Nephron (organoid): ENCODE results near the gene POFUT2.

Source experiments
- H3K27ac Mint-ChIP-seq, 3 experiments: 2 replicates each; pipeline ENCODE4 v1.8.0; 2020; ENCODE audit warnings: mixed read lengths in 3 of 3, mild to moderate bottlenecking in 2 of 3, moderate library complexity in 1 of 3
- H3K27me3 Mint-ChIP-seq: 2 replicates; pipeline ENCODE4 v1.8.0; 2021; ENCODE audit warnings: low read depth, mild to moderate bottlenecking, moderate library complexity, mixed read lengths
- H3K36me3 Mint-ChIP-seq: 2 replicates; pipeline ENCODE4 v1.8.0; 2020; ENCODE audit warnings: low read depth, mixed read lengths
- H3K4me1 Mint-ChIP-seq: 2 replicates; pipeline ENCODE4 v1.8.0; 2020; ENCODE audit warnings: mixed read lengths
- H3K4me3 Mint-ChIP-seq, 3 experiments: 2 replicates each; pipeline ENCODE4 v1.8.0; 2020; ENCODE audit warnings: mild to moderate bottlenecking in 3 of 3, mixed read lengths in 3 of 3, moderate library complexity in 2 of 3
- H3K9me3 Mint-ChIP-seq: 2 replicates; pipeline ENCODE4 v1.8.0; 2020; ENCODE audit warnings: mixed read lengths
- TF ChIP-seq, protein P1 (sequence below), 3 experiments: fragments of 200-600 bp; sonication (generic); IDR thresholded peaks; one replicate each; pipeline ENCODE4 v1.5.0; 2021; ENCODE audit warnings: antibody characterized with exemption in 3 of 3; ENCODE audit not compliant: unreplicated experiment in 3 of 3

Gene POFUT2

DNA sequence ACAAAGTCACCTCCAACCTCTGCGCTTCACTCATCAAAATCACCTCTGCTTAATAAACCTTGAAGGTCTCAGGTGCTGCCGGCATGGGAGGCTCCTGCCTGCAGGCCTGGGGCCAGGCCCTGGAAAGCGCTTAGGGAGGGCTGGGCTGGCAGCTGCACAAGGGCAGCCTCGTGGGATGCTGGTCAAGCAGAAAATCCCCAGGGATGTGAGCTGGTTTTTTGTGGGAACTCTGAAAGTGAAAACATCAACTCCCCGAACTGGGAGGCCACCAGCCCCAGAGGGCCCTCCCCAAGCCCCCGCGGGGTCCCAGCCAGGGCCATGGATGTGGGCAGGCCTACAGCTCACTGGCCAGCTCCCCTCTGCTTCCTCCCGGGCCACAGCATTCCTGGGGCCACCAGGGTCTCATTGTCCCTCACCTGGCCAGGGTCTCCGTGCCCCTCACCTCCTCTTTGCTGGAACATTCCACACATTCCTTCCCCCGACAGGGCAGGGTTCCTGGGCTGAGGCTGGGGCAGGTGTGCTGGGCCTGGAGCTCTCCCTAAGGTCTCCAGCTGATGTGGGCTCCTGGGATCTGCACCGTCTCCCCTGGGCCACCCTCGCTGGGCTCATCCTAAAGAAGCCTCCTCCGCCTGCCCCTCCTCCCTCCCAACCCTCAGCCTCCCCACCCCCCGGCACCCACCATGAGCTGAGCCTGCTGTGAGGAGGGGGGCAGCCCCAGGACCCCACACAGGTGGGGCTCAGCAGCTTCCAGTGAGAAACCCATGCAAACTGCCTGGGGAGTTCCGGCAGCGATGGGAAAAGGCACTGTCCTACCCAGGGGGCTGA is 36.0 kb upstream of the POFUT2 start:
- H3K36me3 Mint-ChIP-seq, result no peaks in the 10 kb centered on the region
- peaks cover 4% of the 10 kb centered on the region for H3K27me3 Mint-ChIP-seq
- TF ChIP-seq, protein P1, sequence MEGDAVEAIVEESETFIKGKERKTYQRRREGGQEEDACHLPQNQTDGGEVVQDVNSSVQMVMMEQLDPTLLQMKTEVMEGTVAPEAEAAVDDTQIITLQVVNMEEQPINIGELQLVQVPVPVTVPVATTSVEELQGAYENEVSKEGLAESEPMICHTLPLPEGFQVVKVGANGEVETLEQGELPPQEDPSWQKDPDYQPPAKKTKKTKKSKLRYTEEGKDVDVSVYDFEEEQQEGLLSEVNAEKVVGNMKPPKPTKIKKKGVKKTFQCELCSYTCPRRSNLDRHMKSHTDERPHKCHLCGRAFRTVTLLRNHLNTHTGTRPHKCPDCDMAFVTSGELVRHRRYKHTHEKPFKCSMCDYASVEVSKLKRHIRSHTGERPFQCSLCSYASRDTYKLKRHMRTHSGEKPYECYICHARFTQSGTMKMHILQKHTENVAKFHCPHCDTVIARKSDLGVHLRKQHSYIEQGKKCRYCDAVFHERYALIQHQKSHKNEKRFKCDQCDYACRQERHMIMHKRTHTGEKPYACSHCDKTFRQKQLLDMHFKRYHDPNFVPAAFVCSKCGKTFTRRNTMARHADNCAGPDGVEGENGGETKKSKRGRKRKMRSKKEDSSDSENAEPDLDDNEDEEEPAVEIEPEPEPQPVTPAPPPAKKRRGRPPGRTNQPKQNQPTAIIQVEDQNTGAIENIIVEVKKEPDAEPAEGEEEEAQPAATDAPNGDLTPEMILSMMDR (IDR thresholded peaks at IDR 0.05; ENCODE audit: unreplicated experiment in 3 of 3), result no peak
- H3K27ac Mint-ChIP-seq, result peak overlapping the region in 2 of 3 experiments; percentile 57 to 65
- peaks cover 23% of the 10 kb centered on the region for H3K4me1 Mint-ChIP-seq
- H3K4me3 Mint-ChIP-seq, result no peak overlapping the region
- H3K9me3 Mint-ChIP-seq, result no peaks in the 10 kb centered on the region

DNA sequence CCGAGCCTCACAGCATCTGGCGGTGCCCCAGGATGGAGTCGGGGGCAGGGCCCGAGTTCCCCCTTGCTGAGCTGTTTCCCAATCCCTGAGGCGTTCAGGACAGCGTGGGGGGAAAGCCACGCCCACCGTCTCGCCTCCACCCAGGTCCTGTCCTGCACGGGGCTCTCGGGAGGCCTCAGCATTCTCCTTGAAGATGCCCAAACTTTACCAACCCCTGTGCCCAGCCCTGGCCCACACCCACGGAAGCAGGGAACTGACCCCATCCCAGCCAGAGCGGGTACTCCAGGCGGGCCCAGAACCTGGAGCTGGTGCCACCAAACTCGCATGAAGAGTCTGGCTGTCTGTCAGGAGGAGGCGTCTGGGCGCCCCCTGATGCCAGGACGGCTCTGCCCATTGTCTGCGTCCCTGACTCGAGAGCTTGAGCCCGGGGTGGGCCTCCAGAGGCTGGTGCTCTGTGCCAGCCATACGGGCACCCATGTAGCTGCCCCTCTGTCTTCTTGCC is 35.3 kb upstream of the POFUT2 start:
- Mint-ChIP-seq H3K27me3 (peaks cover 4% of the 10 kb centered on the region), H3K4me3 (no peak overlapping the region), H3K9me3 (no peaks in the 10 kb centered on the region), H3K4me1 (peaks cover 23% of the 10 kb centered on the region), H3K36me3 (no peaks in the 10 kb centered on the region), H3K27ac (peak overlapping the region in 2 of 3 experiments; percentile 56 to 65)
- TF ChIP-seq, protein P1 (IDR thresholded peaks at IDR 0.05; ENCODE audit: unreplicated experiment in 3 of 3), result no peak

DNA sequence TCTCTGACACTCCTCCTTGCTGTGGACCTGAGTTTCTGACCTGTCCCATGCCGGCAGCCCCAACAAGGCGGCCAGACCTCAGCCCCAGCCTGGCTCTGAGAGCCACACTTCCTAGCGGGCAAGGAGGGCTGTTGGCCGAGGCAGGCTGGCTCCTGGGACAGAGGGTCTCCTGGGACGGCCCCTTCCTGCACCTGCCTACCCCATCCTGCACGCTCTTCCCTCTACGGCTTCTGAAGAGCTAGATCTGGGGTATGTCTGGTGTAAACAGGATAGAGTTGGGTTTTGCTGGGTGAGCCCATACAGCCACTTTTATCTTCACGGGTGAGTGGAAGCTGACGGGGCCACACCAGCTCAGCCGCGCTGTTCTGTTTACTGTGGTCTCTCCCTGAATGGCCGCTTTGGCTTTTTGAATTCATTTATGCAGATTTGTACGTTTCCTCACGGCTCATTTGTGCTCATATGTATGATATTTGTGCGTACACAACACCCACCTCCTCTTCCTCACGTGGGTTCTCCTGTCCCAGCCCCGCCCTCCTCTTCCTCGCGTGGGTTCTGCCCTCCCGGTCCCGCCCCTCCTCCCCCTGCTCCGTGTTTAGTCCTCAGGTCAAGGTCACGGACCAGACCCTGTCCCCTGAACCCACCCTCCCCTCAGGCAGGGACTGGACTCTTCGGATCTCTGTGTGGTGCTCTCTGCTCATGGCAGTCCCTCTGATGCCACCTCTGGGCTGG is 34.7 kb upstream of the POFUT2 start:
- peaks cover 23% of the 10 kb centered on the region for H3K4me1 Mint-ChIP-seq
- H3K27ac Mint-ChIP-seq, result peak overlapping the region; percentile 56 to 77 (median 60)
- TF ChIP-seq, protein P1 (IDR thresholded peaks at IDR 0.05; ENCODE audit: unreplicated experiment in 3 of 3), result no peak
- H3K27me3 Mint-ChIP-seq, result peaks cover 4% of the 10 kb centered on the region
- no peak overlapping the region for H3K4me3 Mint-ChIP-seq
- H3K9me3 Mint-ChIP-seq, result no peaks in the 10 kb centered on the region
- no peaks in the 10 kb centered on the region for H3K36me3 Mint-ChIP-seq

DNA sequence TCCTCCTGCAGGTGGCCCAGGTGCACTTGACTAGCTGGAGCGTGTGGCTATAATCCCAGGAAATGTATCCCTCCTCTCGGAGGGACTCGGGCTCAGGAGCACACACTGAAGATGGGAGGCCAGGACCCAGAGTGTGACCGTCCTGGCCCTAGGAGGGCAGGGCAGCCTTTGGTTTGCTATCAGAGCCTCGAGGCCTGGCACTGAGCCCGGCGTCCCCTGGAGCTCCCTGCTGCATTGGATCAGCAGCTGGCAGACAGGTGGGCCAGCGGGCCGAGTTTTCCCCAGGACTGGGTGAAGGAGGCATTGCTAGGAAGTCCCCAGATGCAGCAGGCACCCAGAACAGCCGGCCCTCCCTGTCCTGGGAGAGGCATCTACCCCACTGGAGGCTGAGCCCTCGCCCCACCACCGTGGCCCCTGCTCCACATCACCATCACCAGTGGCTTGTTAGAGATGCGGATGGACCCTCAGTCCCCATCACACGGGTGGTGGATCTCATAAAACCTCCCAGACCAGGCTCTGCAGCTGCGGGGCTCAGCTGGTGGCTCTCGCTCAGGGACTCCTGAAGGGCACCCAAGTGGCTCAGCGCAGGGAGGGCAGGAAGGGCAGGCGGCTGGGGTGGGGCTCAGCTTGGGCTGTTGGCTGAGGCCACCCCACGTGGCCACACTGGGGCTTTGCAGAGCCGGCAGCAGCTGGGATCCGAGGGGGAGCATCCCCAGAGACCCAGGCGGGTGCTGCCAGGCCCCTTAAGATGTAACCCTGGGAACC is 32.7 kb upstream of the POFUT2 start:
- Mint-ChIP-seq H3K27ac (no peak overlapping the region), H3K4me1 (peaks cover 21% of the 10 kb centered on the region), H3K36me3 (no peaks in the 10 kb centered on the region), H3K9me3 (no peaks in the 10 kb centered on the region), H3K4me3 (no peak overlapping the region), H3K27me3 (peaks cover 7% of the 10 kb centered on the region)
- TF ChIP-seq, protein P1 (IDR thresholded peaks at IDR 0.05; ENCODE audit: unreplicated experiment in 3 of 3), result no peak

DNA sequence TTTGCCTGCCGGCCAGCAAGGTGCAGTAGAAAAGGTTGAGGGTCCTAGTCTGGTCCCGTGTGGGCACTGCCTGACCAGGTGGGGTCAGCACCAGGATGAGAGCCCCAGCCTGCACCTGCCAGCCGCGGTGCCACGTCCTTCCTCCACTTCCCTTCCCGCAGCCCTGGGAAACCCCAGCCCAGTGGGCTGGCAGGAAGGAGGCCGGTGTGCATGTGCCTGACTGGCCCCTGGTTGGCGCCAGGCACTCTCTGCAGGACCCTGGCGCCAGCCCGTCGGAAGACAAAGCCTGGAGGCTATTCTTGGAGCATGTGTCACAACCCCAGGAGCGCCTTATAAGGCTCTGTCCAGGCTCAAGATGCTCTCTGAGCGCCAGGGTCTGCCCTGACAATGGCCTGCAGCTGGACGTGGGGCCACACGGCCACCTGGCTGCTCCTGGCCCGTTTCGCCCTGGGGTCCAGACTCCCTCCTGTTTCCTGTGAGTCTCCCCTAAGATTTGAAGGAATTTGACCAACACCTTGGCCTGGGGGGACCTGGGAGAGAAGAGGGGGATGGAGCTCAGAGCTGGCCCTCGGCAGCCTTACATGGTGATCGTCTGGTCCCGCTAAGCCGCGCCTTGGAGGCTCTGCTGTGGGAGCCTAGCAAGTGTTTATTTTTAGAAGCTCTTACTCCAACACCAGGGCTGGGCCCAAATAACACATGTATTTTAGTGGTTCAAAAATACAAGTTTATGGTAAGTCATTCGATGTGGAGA is 31.9 kb upstream of the POFUT2 start:
- Mint-ChIP-seq H3K4me1 (peaks cover 21% of the 10 kb centered on the region), H3K9me3 (no peaks in the 10 kb centered on the region), H3K4me3 (no peak overlapping the region), H3K27ac (peak overlapping the region in 1 of 3 experiments; percentile 26), H3K36me3 (no peaks in the 10 kb centered on the region), H3K27me3 (peaks cover 7% of the 10 kb centered on the region)
- TF ChIP-seq, protein P1 (IDR thresholded peaks at IDR 0.05; ENCODE audit: unreplicated experiment in 3 of 3), result no peak
